ENCODE results near the gene DYDC2.

- TF ChIP-seq RCOR1 (IDR thresholded peaks at IDR 0.05; ENCODE audit: low read depth, low read length) (no peak), EP300 (IDR thresholded peaks at IDR 0.05) (no peak)
Observed at GRCh38 chr10:80390740-80391139, 34.2 kb downstream of the DYDC2 start.

Measured in A549 (cell line).